ENCODE results near the gene ABCA1. TPM values are rescaled to one million over a fixed set of nuclear protein-coding genes. Genes with fewer than 3 reads are reported as not detected.

ABCA1 gene
- total RNA-seq, 4 donors from 2014 or later: 4.2 to 43.7 (median 21.7) TPM

DNA sequence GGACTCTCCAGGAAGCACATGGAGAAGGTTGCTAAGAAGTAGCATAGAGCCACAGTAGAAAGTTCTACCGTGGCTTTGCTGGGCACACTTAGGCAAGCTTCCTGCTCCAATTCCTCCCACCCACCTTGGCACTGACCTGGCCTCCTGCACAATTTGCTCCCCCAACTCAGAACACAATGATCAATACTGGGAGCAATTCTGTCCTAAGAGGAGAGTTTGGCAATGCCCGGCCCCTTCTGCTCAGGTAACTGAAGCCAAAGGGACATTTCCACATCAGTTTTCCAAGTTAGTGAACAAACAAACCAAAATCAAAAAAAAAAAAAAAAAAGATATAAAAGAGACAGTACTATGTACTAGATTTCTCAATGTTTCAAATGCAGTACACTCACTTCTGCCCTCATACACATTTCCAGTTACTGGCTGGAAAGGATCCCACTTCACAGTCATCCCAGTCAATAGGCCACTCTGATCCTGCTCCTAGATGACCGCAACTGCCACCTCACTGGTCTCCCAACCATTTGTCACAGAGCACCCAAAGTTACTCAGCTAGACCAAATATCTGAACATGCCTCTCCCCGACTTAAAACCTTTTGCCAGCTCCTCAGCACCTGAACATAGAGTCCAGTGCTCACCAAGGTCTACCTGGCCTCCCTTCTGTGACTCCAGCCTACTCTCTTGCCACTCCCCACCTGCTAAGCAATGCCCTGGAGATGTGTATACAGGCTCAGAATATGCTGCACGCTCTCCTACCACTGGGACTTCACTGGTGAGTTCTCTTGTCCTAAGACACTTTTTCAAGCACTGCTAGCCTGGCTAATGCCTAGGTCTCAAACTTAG lies 21.3 kb downstream of the ABCA1 start:
- no peaks in the 10 kb centered on the region for H3K9me3 ChIP-seq
- no peak for DNase-seq
- no peaks in the 10 kb centered on the region for H3K36me3 ChIP-seq
- H3K27me3 ChIP-seq: no peaks in the 10 kb centered on the region
- TF ChIP-seq, protein P1, sequence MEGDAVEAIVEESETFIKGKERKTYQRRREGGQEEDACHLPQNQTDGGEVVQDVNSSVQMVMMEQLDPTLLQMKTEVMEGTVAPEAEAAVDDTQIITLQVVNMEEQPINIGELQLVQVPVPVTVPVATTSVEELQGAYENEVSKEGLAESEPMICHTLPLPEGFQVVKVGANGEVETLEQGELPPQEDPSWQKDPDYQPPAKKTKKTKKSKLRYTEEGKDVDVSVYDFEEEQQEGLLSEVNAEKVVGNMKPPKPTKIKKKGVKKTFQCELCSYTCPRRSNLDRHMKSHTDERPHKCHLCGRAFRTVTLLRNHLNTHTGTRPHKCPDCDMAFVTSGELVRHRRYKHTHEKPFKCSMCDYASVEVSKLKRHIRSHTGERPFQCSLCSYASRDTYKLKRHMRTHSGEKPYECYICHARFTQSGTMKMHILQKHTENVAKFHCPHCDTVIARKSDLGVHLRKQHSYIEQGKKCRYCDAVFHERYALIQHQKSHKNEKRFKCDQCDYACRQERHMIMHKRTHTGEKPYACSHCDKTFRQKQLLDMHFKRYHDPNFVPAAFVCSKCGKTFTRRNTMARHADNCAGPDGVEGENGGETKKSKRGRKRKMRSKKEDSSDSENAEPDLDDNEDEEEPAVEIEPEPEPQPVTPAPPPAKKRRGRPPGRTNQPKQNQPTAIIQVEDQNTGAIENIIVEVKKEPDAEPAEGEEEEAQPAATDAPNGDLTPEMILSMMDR (IDR thresholded peaks at IDR 0.05): no peak
- TF ChIP-seq POLR2A (IDR thresholded peaks at IDR 0.05): no peak
- peaks cover 0 to 42% (median 4%) of the 10 kb centered on the region in 4 donors for H3K4me1 ChIP-seq
- peak overlapping the region; percentile 25 to 70 (median 46) for H3K27ac ChIP-seq
- no peak overlapping the region for H3K4me3 ChIP-seq

DNA sequence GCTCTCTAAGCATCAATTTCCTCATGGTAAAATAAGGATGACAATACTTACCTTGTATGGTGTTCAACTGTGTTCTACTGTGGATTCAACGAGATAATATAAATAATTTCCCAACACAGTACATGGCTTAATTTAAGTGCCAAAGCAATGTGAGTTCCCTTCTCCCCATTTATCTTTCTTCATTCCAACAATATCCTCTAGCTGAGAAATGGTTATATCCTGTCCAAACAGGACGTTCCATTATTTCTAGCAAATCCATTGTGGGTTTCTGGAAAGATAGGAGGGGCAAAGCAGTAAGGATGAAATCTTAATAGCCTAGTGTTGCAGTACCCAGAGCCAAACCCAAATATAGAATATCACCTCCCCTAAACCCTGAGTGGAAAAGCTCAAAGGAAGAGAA lies 22.0 kb downstream of the ABCA1 start:
- TF ChIP-seq POLR2A (IDR thresholded peaks at IDR 0.05): no peak
- TF ChIP-seq, protein P1 (IDR thresholded peaks at IDR 0.05): no peak
- Histone ChIP-seq H3K27me3 (no peaks in the 10 kb centered on the region), H3K9me3 (no peaks in the 10 kb centered on the region), H3K27ac (peak overlapping the region in 2 of 4 donors; percentile 8 to 70), H3K4me1 (peaks cover 0 to 38% (median 4%) of the 10 kb centered on the region in 4 donors), H3K36me3 (no peaks in the 10 kb centered on the region), H3K4me3 (no peak overlapping the region)
- no peak for DNase-seq

DNA sequence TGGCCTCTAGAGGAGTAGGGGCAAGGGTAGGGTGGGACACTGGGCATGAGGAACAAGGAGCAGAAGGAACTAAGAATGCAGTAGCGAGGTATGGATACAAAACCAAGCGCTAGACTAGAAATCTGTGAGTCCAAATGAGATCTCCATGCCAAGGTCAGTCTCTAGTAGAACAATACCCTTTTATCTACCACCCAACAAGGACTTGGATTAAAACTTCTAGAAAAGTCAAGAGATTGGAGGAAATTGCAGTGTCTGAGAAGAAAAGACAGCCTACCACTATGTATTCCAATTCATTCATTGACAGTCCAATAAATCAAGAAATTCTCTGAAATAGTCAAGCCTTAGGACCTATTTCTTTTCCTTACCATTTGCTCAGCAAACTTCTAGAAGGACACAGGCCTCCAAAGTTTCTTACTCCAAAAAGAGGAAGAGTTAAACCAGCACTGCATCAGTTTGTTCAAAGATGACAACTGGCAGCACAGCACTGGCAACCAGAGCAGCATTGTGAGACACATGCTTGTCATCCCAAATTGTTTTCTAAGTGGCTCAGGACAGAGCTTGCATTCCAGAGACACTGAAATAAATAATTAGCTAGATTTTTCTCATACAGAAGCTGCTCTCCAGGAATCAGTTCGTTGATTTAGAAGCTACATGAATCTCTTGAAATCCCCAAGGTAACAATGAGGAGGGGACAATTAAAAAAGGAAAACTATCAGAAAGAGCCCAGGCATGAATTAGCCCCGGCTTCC lies 22.6 kb downstream of the ABCA1 start:
- no peak for DNase-seq
- Histone ChIP-seq H3K4me3 (no peak overlapping the region), H3K9me3 (no peaks in the 10 kb centered on the region), H3K36me3 (no peaks in the 10 kb centered on the region), H3K27me3 (no peaks in the 10 kb centered on the region), H3K4me1 (peaks cover 0 to 32% (median 4%) of the 10 kb centered on the region in 4 donors), H3K27ac (peak overlapping the region in 2 of 4 donors; percentile 8 to 70)
- TF ChIP-seq POLR2A (IDR thresholded peaks at IDR 0.05): no peak
- TF ChIP-seq, protein P1 (IDR thresholded peaks at IDR 0.05): no peak

DNA sequence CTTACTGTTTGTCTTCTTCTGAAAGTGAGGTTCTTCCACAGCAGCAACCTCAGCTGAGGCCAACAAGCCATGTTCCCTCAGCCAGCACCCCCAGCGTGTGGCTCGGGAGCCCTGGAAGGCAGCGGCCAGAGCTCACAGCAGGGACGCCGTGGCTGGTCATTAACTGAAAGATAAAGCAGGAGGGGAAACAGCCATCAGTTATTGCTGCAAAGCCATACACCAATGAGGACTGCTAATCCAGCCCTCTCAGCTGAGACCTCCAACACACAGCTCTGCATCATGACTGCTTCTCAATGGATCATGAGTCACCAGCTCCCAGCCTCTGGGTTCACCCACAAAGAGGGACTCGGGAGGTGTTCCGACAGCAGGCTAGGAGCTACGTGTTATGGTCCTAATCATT lies 24.3 kb downstream of the ABCA1 start:
- no peaks in the 10 kb centered on the region for H3K27me3 ChIP-seq
- H3K36me3 ChIP-seq: peaks cover 0 to 6% (median 0%) of the 10 kb centered on the region in 3 donors
- H3K27ac ChIP-seq: no peak overlapping the region
- no peak for DNase-seq
- H3K9me3 ChIP-seq: no peaks in the 10 kb centered on the region
- peak overlapping the region in 1 of 4 donors; percentile 11 for H3K4me3 ChIP-seq
- no peak for TF ChIP-seq POLR2A (IDR thresholded peaks at IDR 0.05)
- TF ChIP-seq, protein P1 (IDR thresholded peaks at IDR 0.05): no peak
- H3K4me1 ChIP-seq: peaks cover 0 to 25% (median 2%) of the 10 kb centered on the region in 4 donors

DNA sequence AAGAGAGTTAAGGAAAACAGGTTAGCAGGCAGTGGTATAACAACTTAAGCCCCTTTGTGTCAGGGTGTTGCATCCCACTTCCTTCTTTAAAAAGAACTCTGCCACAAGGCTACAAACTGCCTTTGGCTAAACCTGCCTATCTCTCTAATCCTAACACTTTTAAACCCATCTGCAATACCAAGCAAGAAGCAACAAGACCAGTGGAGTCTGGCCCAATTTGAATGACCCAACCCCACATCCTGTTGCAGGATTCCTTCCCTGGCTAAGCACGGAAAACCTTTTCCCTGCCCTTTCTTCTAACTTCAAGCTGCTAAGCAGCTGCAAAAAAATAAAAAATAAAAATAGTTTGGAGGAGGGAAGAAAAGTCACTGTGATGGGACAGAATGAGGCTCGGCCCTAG lies 27.1 kb downstream of the ABCA1 start:
- peaks cover 0 to 6% (median 0%) of the 10 kb centered on the region in 3 donors for H3K36me3 ChIP-seq
- no peak overlapping the region for H3K4me3 ChIP-seq
- no peaks in the 10 kb centered on the region for H3K27me3 ChIP-seq
- H3K27ac ChIP-seq: no peak overlapping the region
- H3K4me1 ChIP-seq: peaks cover 0 to 4% (median under 1%) of the 10 kb centered on the region in 4 donors
- no peaks in the 10 kb centered on the region for H3K9me3 ChIP-seq
- DNase-seq: no peak
- TF ChIP-seq, protein P1 (IDR thresholded peaks at IDR 0.05): no peak
- TF ChIP-seq POLR2A (IDR thresholded peaks at IDR 0.05): no peak

Measured in Peyer's patch (tissue), 4 donors.